OCI-LY3 (cell line): ENCODE data around the gene NDE1.
"Not testable (repeated sequence)": the region's sequence is repeated elsewhere in the genome, so short reads cannot be mapped to it uniquely, and the experiment has no call there.

Experiments used
- H2AFZ ChIP-seq: fragments of 200-600, 300-600 bp; shearing (Covaris generic); 2 replicates; pipeline ENCODE4 v1.6.0; 2014; ENCODE audit warnings: antibody characterized with exemption, low read depth, low read length
- H3K27ac ChIP-seq: fragments of 200-600, 300-600 bp; sonication (generic); 2 replicates; pipeline ENCODE4 v1.5.1; 2014; ENCODE audit warnings: mild to moderate bottlenecking, low read length, moderate library complexity, mixed read lengths
- H3K27me3 ChIP-seq: fragments of 200-600, 300-600 bp; sonication (generic); 2 replicates; pipeline ENCODE4 v1.6.1; 2014; ENCODE audit warnings: low read depth, low read length, mixed read lengths
- H3K36me3 ChIP-seq: fragments of 200-600, 300-600 bp; sonication (generic); replicated peaks from 2 replicates; pipeline ENCODE3; 2014; ENCODE audit warnings: low read depth, low read length, mixed read lengths
- H3K4me1 ChIP-seq: fragments of 300-600, 200-600 bp; sonication (generic); 2 replicates; pipeline ENCODE4 v1.6.1; 2014; ENCODE audit warnings: low read length, mixed read lengths
- H3K4me2 ChIP-seq: fragments of 200-600, 300-600 bp; sonication (generic); 2 replicates; pipeline ENCODE4 v1.6.1; 2014; ENCODE audit warnings: low read length, mixed read lengths
- H3K4me3 ChIP-seq: fragments of 300-600, 200-600 bp; sonication (generic); 2 replicates; pipeline ENCODE4 v1.5.1; 2014; ENCODE audit warnings: antibody characterized with exemption, mild to moderate bottlenecking, low read length, moderate library complexity
- H3K79me2 ChIP-seq: fragments of 300-600, 200-600 bp; shearing (Covaris generic); 2 replicates; pipeline ENCODE4 v1.6.1; 2014; ENCODE audit warnings: mild to moderate bottlenecking, low read length, mixed read lengths
- H3K9ac ChIP-seq: fragments of 300-600, 200-600 bp; shearing (Covaris generic); 2 replicates; pipeline ENCODE4 v1.6.0; 2014; ENCODE audit warnings: mild to moderate bottlenecking, low read length, moderate library complexity
- H3K9me3 ChIP-seq: fragments of 200-600, 300-600 bp; shearing (Covaris generic); 2 replicates; pipeline ENCODE4 v1.6.1; 2014; ENCODE audit warnings: low read length, mixed read lengths; ENCODE audit not compliant: insufficient read depth
- H4K20me1 ChIP-seq: fragments of 200-600, 300-600 bp; sonication (generic); 2 replicates; pipeline ENCODE4 v1.6.1; 2016; ENCODE audit warnings: low read length, mixed read lengths; ENCODE audit not compliant: insufficient read depth
- CTCF ChIP-seq: fragments of 200-600, 300-600 bp; sonication (generic); IDR thresholded peaks from 2 replicates; pipeline ENCODE4 v1.5.1; 2014; ENCODE audit warnings: antibody characterized with exemption, low read length, low read depth
- EZH2phosphoT487 ChIP-seq: fragments of 200-600 bp; shearing (Covaris generic); IDR thresholded peaks from 2 replicates; pipeline ENCODE4 v1.6.1; 2018; ENCODE audit warnings: antibody characterized with exemption, mixed run types, low read depth

Gene NDE1

GRCh38 chr16:15604460-15605440 is 45.3 kb upstream of the NDE1 start:
- Histone ChIP-seq H3K4me3 (no peak overlapping the region), H3K4me1 (no peaks in the 10 kb centered on the region), H4K20me1 (peaks cover 8% of the 10 kb centered on the region; the same call in 1 of the 2 replicates), H3K27ac (no peak overlapping the region), H3K79me2 (no peaks in the 10 kb centered on the region; the same call in 1 of the 2 replicates), H3K27me3 (no peaks in the 10 kb centered on the region), H3K9ac (no peak overlapping the region), H3K4me2 (no peak overlapping the region), H3K36me3 (peaks cover 93% of the 10 kb centered on the region), H3K9me3 (no peaks in the 10 kb centered on the region), H2AFZ (no peak overlapping the region)
- no peak for TF ChIP-seq CTCF
- TF ChIP-seq EZH2phosphoT487: no peak

- Histone ChIP-seq H2AFZ (no peak overlapping the region), H3K9me3 (no peaks in the 10 kb centered on the region), H3K27ac (no peak overlapping the region), H4K20me1 (peaks cover 8% of the 10 kb centered on the region; the same call in 1 of the 2 replicates), H3K9ac (no peak overlapping the region), H3K36me3 (peaks cover 92% of the 10 kb centered on the region), H3K4me3 (no peak overlapping the region), H3K4me1 (no peaks in the 10 kb centered on the region), H3K4me2 (no peak overlapping the region), H3K27me3 (no peaks in the 10 kb centered on the region), H3K79me2 (no peaks in the 10 kb centered on the region; the same call in 1 of the 2 replicates)
- no peak for TF ChIP-seq CTCF
- TF ChIP-seq EZH2phosphoT487: no peak
These were observed 44.1 kb upstream of the NDE1 start for GRCh38 chr16:15605839-15606517.

DNA sequence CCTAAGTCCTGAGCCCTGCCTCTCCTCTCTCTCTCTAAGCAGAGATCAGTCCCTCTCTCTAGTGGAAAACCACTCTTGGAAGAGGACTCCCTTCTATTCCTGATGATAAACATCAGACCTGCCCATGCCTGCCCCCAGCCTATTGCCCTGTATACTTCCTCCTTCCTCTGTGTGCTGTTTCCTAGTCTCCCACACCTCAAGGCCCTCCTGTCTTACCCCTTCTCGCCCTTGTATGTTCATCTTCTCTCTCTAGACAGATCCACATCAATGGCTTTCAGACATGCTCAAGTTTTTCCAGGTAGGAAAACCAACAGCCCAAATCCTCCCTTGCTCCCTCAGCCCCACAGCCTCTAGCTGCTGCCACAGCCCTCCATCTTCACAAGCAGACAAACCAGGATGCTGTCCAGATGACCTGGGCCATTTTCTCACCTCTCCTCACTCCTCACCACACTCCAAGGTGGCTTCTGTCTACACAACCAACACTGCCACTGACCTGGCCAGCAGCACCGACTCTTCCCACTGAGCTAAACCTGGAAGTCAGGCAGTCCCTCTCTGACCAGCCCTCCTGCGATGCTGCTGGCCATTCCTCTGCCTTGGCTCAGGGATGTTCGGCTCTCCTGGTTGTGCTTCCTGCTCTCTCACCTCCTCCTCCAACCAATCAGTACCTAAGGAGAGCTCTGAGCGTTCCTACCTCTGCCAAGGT is 43.4 kb upstream of the NDE1 start:
- no peak for TF ChIP-seq CTCF
- TF ChIP-seq EZH2phosphoT487: no peak
- Histone ChIP-seq H3K9me3 (no peaks in the 10 kb centered on the region), H3K4me3 (no peak overlapping the region), H3K9ac (no peak overlapping the region), H4K20me1 (peaks cover 6% of the 10 kb centered on the region; the same call in 1 of the 2 replicates), H3K27me3 (no peaks in the 10 kb centered on the region), H3K27ac (no peak overlapping the region), H3K36me3 (peaks cover 89% of the 10 kb centered on the region), H3K4me2 (no peak overlapping the region), H3K79me2 (no peaks in the 10 kb centered on the region; the same call in 1 of the 2 replicates), H3K4me1 (no peaks in the 10 kb centered on the region), H2AFZ (no peak overlapping the region)

GRCh38 chr16:15607221-15607699 is 42.8 kb upstream of the NDE1 start:
- H3K36me3 ChIP-seq: peaks cover 89% of the 10 kb centered on the region
- H3K4me3 ChIP-seq, H3K9ac ChIP-seq, H3K9me3 ChIP-seq, H3K4me2 ChIP-seq, H4K20me1 ChIP-seq, H3K79me2 ChIP-seq, H2AFZ ChIP-seq, H3K4me1 ChIP-seq, H3K27me3 ChIP-seq, H3K27ac ChIP-seq: not testable (repeated sequence)
